HEK293 (cell line): ENCODE data around the gene SAT1.

Experiments used
- CTCF ChIA-PET: fragments of 350-600 bp; formaldehyde crosslinking; extraction: SDS; loops from one replicate; lab custom pipeline; 2021; ENCODE audit warnings: antibody characterized with exemption; lab: Yijun Ruan, JAX
- POLR2A ChIA-PET: fragments of 300-600 bp; formaldehyde crosslinking; extraction: SDS; loops from one replicate; lab custom pipeline; 2020; ENCODE audit warnings: antibody characterized with exemption, inconsistent platforms; lab: Yijun Ruan, JAX
- H3K27ac ChIP-seq: fragments of 200-500 bp; sonication (Bioruptor generic); 2 replicates; pipeline ENCODE4 v1.5.1; 2014; ENCODE audit warnings: low read depth, low read length, control low read depth, inconsistent platforms; ENCODE audit errors: extremely low read depth
- H3K36me3 ChIP-seq, 2 experiments: fragments of 200-500 bp in 1 of 2; sonication (Bioruptor generic) in 1 of 2; 1 replicate in 1 of 2; 2 replicates in 1 of 2; pipeline ENCODE4 v1.5.1; 2014 to 2017; ENCODE audit warnings: inconsistent platforms in 2 of 2, low read length in 2 of 2; ENCODE audit not compliant: control insufficient read depth in 2 of 2, insufficient read depth in 1 of 2
- H3K4me1 ChIP-seq: fragments of 200-500 bp; sonication (Bioruptor generic); 2 replicates; pipeline ENCODE4 v1.5.1; 2014; ENCODE audit warnings: mild to moderate bottlenecking, low read length, inconsistent platforms; ENCODE audit not compliant: control insufficient read depth, insufficient read depth
- H3K4me3 ChIP-seq: 2 replicates; pipeline ENCODE4 v1.5.1; 2011; ENCODE audit warnings: low read depth, mild to moderate bottlenecking, control low read depth, low read length, moderate library complexity
- H3K9me3 ChIP-seq: fragments of 200-500 bp; sonication (Bioruptor generic); 2 replicates; pipeline ENCODE4 v1.5.1; 2014; ENCODE audit warnings: low read depth, low read length, inconsistent platforms; ENCODE audit not compliant: control insufficient read depth, insufficient read depth
- SCRT2 ChIP-seq: fragments of 450-650 bp; formaldehyde crosslinking; IDR thresholded peaks from 2 replicates; pipeline ENCODE4 v1.5.1; 2016; ENCODE audit warnings: missing biosample characterization, missing genetic modification characterization
- SETDB1 ChIP-seq: IDR thresholded peaks from one replicate; pipeline ENCODE4 v1.6.1; 2017; ENCODE audit warnings: mild to moderate bottlenecking, low read length, moderate library complexity, mixed read lengths; ENCODE audit not compliant: insufficient read length
- ZBTB20 ChIP-seq: fragments of 450-650 bp; formaldehyde crosslinking; IDR thresholded peaks from 2 replicates; pipeline ENCODE4 v1.5.1; 2016; ENCODE audit warnings: missing biosample characterization, missing genetic modification characterization
- ZEB2 ChIP-seq: fragments of 450-650 bp; formaldehyde crosslinking; IDR thresholded peaks from 2 replicates; pipeline ENCODE4 v1.5.1; 2016; ENCODE audit warnings: missing biosample characterization, missing genetic modification characterization
- ZNF133 ChIP-seq: fragments of 450-650 bp; formaldehyde crosslinking; IDR thresholded peaks from 2 replicates; pipeline ENCODE4 v1.5.1; 2016; ENCODE audit warnings: missing biosample characterization, missing genetic modification characterization
- ZNF23 ChIP-seq: fragments of 450-650 bp; formaldehyde crosslinking; IDR thresholded peaks from 2 replicates; pipeline ENCODE4 v1.5.1; 2016; ENCODE audit warnings: missing biosample characterization, missing genetic modification characterization, borderline replicate concordance
- ZNF239 ChIP-seq: fragments of 450-650 bp; formaldehyde crosslinking; IDR thresholded peaks from 2 replicates; pipeline ENCODE4 v1.5.1; 2016; ENCODE audit warnings: missing biosample characterization, missing genetic modification characterization
- ZNF354C ChIP-seq: fragments of 450-650 bp; formaldehyde crosslinking; IDR thresholded peaks from 2 replicates; pipeline ENCODE4 v1.5.1; 2016; ENCODE audit warnings: missing biosample characterization, missing genetic modification characterization, low read depth, borderline replicate concordance
- ZNF366 ChIP-seq: fragments of 450-650 bp; formaldehyde crosslinking; conservative IDR thresholded peaks from 2 replicates; pipeline ENCODE4 v1.5.1; 2016; ENCODE audit warnings: missing biosample characterization, missing genetic modification characterization
- ZNF48 ChIP-seq: fragments of 450-650 bp; formaldehyde crosslinking; IDR thresholded peaks from 2 replicates; pipeline ENCODE4 v1.5.1; 2016; ENCODE audit warnings: missing biosample characterization, missing genetic modification characterization
- ZNF585B ChIP-seq: fragments of 450-650 bp; formaldehyde crosslinking; IDR thresholded peaks from 2 replicates; pipeline ENCODE4 v1.5.1; 2016; ENCODE audit warnings: missing biosample characterization, missing genetic modification characterization
- ZNF677 ChIP-seq: fragments of 450-650 bp; IDR thresholded peaks from 2 replicates; pipeline ENCODE4 v1.5.0; 2018; ENCODE audit warnings: missing biosample characterization, mild to moderate bottlenecking, missing genetic modification characterization, moderate library complexity
- ZNF701 ChIP-seq: fragments of 450-650 bp; formaldehyde crosslinking; IDR thresholded peaks from 2 replicates; pipeline ENCODE4 v1.5.1; 2016; ENCODE audit warnings: missing biosample characterization, missing genetic modification characterization
- ZNF707 ChIP-seq: fragments of 450-650 bp; formaldehyde crosslinking; IDR thresholded peaks from 2 replicates; pipeline ENCODE4 v1.5.1; 2016; ENCODE audit warnings: missing biosample characterization, missing genetic modification characterization
- TF ChIP-seq, protein P1 (sequence below): fragments of 450-650 bp; formaldehyde crosslinking; optimal IDR thresholded peaks from 2 replicates; pipeline ENCODE3; 2016; ENCODE audit warnings: missing biosample characterization, mild to moderate bottlenecking, missing genetic modification characterization
- TF ChIP-seq, protein P2 (sequence below): fragments of 450-650 bp; formaldehyde crosslinking; IDR thresholded peaks from 2 replicates; pipeline ENCODE4 v1.5.1; 2017; ENCODE audit warnings: missing biosample characterization, mild to moderate bottlenecking, missing genetic modification characterization, moderate library complexity
- TF ChIP-seq, protein P3 (sequence below): fragments of 450-650 bp; IDR thresholded peaks from 2 replicates; pipeline ENCODE4 v1.5.1; 2018; ENCODE audit warnings: missing biosample characterization, missing genetic modification characterization

SAT1 gene

DNA sequence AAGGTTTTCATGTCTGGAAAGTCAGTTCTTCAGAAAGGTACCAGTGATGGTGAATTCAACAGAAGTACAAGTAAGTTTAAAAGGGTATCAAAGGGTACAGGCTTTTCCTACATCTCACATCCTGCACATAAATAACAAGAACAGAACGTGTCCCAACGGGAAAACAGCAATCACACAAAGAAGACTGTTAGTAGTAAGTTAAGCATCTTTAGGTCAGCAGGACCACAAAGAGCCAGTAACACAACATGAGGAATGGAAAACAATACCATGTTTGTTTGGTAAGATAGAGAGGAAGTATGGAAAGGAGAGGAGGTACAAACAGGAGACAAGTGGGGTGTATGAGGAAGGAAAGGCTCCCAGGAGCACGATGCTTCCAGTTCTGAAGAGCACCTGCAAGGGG lies 43.2 kb downstream of the SAT1 start:
- POLR2A ChIA-PET, result no interaction called here
- Histone ChIP-seq H3K9me3 (no peaks in the 10 kb centered on the region), H3K4me1 (peaks cover 6% of the 10 kb centered on the region), H3K27ac (no peak overlapping the region), H3K36me3 (no peaks in the 10 kb centered on the region), H3K4me3 (no peak overlapping the region)
- CTCF ChIA-PET, result no interaction called here
- TF ChIP-seq SETDB1 (peak; percentile 18), ZNF133 (0 out of 2 replicates have a peak, but pooled peaks have one; percentile 9), ZNF48 (no peak)

DNA sequence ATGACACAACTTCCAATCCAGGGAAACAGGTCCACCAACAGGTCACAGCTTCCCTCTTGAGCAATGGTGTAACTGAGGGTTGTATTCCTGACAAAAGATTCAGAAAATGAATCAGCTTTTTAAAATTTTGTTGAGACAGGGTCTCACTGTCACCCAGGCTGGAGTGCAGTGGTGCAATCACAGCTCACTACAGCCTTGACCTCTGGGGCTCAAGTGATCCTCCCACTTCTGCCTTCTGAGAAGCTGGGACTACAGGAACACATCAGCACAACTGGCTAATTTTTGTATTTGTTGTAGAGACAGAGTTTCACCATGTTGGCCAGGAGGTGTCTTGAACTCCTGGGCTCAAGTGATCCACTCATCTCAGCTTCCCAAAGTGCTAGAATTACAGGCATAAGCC lies 43.7 kb downstream of the SAT1 start:
- Histone ChIP-seq H3K4me3 (no peak overlapping the region), H3K9me3 (no peaks in the 10 kb centered on the region), H3K27ac (no peak overlapping the region), H3K4me1 (peaks cover 6% of the 10 kb centered on the region), H3K36me3 (no peaks in the 10 kb centered on the region)
- POLR2A ChIA-PET, result interaction anchor here (0.8 kb wide), 1 partner anchor 26 kb away, joined by 5 read pairs; no protein-coding TSS in a partner anchor
- TF ChIP-seq ZNF707 (tag by site-specific recombination) (no peak), ZNF354C (tag by site-specific recombination) (no peak), ZNF239 (tag by site-specific recombination) (no peak), ZNF585B (no peak), ZNF366 (tag by site-specific recombination) (no peak), SCRT2 (tag by site-specific recombination) (peak; percentile 47; the same call in 1 of the 2 replicates), ZNF23 (tag by site-specific recombination) (no peak), ZNF677 (tag by site-specific recombination) (no peak)
- TF ChIP-seq, protein P1, sequence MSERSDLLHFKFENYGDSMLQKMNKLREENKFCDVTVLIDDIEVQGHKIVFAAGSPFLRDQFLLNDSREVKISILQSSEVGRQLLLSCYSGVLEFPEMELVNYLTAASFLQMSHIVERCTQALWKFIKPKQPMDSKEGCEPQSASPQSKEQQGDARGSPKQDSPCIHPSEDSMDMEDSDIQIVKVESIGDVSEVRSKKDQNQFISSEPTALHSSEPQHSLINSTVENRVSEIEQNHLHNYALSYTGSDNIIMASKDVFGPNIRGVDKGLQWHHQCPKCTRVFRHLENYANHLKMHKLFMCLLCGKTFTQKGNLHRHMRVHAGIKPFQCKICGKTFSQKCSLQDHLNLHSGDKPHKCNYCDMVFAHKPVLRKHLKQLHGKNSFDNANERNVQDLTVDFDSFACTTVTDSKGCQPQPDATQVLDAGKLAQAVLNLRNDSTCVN (tag by site-specific recombination), result no peak
- CTCF ChIA-PET, result no interaction called here

DNA sequence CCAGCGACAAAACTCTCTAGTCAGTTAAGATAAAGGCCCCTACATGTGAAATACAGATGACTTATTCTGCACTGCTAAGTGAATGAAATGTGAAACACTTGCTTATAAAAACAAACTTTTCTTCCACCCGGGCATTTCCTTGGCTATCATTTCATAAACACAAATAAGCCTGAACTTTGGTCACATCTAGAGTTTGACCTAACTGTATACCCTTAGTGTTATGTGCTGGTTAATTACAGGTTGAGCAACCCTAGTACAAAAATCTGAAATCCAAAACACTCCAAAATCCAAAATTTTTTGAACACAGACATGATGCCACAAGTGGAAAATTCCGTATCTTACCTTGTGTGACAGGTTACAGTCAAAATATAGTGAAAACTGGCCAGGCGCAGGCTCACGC lies 45.9 kb downstream of the SAT1 start:
- H3K27ac ChIP-seq, result no peak overlapping the region
- TF ChIP-seq, protein P2, sequence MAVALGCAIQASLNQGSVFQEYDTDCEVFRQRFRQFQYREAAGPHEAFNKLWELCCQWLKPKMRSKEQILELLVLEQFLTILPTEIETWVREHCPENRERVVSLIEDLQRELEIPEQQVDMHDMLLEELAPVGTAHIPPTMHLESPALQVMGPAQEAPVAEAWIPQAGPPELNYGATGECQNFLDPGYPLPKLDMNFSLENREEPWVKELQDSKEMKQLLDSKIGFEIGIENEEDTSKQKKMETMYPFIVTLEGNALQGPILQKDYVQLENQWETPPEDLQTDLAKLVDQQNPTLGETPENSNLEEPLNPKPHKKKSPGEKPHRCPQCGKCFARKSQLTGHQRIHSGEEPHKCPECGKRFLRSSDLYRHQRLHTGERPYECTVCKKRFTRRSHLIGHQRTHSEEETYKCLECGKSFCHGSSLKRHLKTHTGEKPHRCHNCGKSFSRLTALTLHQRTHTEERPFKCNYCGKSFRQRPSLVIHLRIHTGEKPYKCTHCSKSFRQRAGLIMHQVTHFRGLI (tag by site-specific recombination), result no peak
- no peak for TF ChIP-seq ZEB2 (tag by site-specific recombination)
- no peak for TF ChIP-seq ZNF701 (tag by site-specific recombination)
- H3K36me3 ChIP-seq, result no peaks in the 10 kb centered on the region; a peak in 1 of 3 replicates
- CTCF ChIA-PET, result no interaction called here
- H3K4me3 ChIP-seq, result no peak overlapping the region
- H3K4me1 ChIP-seq, result no peaks in the 10 kb centered on the region
- POLR2A ChIA-PET, result interaction anchor here (1.7 kb wide), 1 partner anchor 46 kb away, joined by 6 read pairs; the partner anchor contains the start of gene SAT1
- H3K9me3 ChIP-seq, result no peaks in the 10 kb centered on the region

DNA sequence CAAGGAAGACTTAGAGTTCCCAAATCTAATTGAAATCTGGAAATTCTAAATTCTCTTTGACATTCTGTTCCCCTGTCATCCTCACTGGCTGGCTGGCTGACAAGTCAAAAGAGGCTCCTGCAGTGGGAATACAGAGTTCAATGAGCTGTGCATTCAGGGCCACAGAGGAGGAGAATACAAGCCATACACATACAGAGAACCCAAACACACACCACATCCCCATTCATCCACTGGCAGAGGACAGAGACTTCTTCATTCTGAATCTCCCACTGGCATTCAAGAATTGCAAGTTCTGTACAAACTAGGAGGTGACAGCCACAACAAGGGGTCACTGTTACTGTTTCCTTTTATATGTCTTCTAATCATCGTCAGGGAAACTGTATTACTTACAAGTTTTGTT lies 49.7 kb downstream of the SAT1 start:
- CTCF ChIA-PET, result interaction anchor here (0.7 kb wide), 1 partner anchor 10 kb away, joined by 3 read pairs; no protein-coding TSS in a partner anchor
- TF ChIP-seq, protein P3, sequence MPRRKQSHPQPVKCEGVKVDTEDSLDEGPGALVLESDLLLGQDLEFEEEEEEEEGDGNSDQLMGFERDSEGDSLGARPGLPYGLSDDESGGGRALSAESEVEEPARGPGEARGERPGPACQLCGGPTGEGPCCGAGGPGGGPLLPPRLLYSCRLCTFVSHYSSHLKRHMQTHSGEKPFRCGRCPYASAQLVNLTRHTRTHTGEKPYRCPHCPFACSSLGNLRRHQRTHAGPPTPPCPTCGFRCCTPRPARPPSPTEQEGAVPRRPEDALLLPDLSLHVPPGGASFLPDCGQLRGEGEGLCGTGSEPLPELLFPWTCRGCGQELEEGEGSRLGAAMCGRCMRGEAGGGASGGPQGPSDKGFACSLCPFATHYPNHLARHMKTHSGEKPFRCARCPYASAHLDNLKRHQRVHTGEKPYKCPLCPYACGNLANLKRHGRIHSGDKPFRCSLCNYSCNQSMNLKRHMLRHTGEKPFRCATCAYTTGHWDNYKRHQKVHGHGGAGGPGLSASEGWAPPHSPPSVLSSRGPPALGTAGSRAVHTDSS (tag by site-specific recombination), result no peak
- TF ChIP-seq ZBTB20 (tag by site-specific recombination), result peak; percentile 44; the same call in 1 of the 2 replicates
- TF ChIP-seq, all 188 proteins: peak for 1
- POLR2A ChIA-PET, result no interaction called here

More for the DNA sequence above, 49.7 kb downstream of the SAT1 start:
- Histone ChIP-seq H3K36me3 (no peaks in the 10 kb centered on the region; a peak in 1 of 3 replicates), H3K4me3 (no peak overlapping the region), H3K4me1 (no peaks in the 10 kb centered on the region), H3K9me3 (no peaks in the 10 kb centered on the region), H3K27ac (no peak overlapping the region)
